ENCODE results near the gene CCDC12.
A peak's percentile ranks its signal among the peaks of the same experiment; 100 is the strongest.

CCDC12 gene

DNA sequence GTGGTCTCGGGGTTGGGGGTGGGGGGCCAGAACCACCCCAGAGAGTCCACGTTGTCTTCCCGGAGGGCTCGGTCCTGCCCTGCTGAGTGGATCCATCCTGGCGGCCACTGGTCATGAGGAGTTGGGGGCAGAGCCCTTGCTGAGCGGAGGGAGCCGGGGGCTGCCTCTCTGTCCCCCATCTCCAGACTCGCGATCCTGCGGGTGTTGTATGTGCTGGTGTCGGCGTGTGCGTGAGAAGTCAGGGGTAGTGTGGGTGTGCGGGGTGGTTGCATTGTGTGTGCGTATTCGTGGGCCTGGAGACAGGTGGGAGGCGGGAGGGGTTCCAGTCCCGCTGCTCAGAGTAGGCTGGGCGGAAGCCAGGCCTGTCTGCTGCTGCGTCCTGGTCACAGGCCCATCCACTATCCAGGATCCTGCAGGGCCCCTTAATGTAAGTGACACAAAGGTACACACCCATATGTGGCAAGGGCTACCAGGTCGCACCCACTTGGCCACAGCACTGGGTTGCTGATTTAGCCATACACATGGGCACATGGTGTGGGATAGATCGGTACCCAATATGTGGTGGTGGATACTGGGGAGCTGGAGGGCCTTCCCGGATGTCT, 33.7 kb upstream of the CCDC12 start:
- Histone ChIP-seq H3K36me3 (peaks cover 95% of the 10 kb centered on the region), H3K4me3 (ENCODE audit: low read depth in 1 of 2, low read length in 1 of 2) (no peak overlapping the region)
- TF ChIP-seq, protein P1, sequence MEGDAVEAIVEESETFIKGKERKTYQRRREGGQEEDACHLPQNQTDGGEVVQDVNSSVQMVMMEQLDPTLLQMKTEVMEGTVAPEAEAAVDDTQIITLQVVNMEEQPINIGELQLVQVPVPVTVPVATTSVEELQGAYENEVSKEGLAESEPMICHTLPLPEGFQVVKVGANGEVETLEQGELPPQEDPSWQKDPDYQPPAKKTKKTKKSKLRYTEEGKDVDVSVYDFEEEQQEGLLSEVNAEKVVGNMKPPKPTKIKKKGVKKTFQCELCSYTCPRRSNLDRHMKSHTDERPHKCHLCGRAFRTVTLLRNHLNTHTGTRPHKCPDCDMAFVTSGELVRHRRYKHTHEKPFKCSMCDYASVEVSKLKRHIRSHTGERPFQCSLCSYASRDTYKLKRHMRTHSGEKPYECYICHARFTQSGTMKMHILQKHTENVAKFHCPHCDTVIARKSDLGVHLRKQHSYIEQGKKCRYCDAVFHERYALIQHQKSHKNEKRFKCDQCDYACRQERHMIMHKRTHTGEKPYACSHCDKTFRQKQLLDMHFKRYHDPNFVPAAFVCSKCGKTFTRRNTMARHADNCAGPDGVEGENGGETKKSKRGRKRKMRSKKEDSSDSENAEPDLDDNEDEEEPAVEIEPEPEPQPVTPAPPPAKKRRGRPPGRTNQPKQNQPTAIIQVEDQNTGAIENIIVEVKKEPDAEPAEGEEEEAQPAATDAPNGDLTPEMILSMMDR (IDR thresholded peaks at IDR 0.05), result no peak

DNA sequence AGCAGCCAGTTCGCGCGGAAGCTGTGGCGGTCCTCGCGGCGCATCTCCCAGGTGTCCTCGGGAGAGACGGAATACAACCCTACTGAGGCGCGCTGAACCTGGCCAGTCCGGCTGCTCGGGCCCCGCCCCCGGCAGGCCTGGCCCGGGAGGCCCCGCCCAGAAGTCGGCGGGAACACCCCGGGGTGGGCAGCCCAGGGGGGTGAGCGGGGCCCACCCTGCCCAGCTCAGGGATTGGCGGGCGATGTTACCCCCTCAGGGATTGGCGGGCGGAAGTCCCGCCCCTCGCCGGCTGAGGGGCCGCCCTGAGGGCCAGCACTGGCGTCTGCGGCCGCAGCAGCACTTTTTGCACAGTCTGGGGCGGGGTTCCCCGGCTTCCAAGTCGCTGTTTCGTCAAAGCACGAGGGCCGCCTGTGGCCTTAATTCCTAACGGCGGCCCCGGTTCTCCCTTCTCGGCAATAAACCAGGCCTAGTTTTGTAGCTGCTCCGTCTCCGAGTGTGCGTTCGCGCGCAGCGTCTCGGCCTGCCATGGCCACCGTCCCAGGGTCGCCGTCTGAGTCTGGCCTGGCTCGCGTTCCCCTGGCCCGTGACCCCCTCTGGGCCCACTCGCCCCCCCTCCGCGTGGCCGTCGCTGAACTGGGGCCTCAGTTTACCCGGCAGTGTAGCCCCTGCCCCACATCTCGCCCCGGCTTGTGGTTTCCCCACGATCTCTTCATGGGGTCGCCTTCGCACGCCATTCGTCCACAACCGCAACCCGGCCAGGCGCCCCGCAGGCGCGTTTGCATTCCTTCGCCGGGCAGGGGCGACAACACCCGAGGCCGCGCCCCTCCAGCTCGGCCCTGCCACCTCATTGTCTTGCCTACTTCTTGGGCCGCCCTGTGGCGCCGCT, 32.9 kb upstream of the CCDC12 start:
- no peak overlapping the region for H3K4me3 ChIP-seq (ENCODE audit: low read depth in 1 of 2, low read length in 1 of 2)
- peak overlapping the region; percentile 59 for H3K27ac ChIP-seq
- H3K36me3 ChIP-seq, result peaks cover 97% of the 10 kb centered on the region

More for the DNA sequence above, 33.7 kb upstream of the CCDC12 start:
- no peaks in the 10 kb centered on the region for H3K27me3 ChIP-seq
- H3K4me1 ChIP-seq (ENCODE audit: control insufficient read depth in 1 of 2, insufficient read depth in 1 of 2, low read depth in 1 of 2, low read length in 1 of 2), result peaks cover 0 to 12% of the 10 kb centered on the region in 2 experiments
- H3K9me3 ChIP-seq, result peaks cover 6% of the 10 kb centered on the region
- peak overlapping the region; percentile 59 for H3K27ac ChIP-seq

DNA sequence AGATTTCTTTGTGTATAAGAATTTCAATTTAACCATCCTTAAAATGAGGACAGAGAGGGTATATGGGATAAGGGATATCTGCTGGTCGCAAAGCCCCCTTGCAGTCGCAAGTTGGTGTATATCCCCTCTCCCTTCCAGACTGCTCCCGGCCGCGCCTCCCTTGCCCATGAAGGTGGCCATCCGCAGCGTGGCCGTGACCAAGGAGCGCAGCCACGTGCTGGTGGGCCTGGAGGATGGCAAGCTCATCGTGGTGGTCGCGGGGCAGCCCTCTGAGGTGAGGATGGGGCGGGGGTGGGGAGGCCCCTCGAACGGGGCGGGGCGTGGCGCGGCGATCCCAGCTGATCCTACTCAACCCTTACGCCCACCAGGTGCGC, 32.3 kb upstream of the CCDC12 start:
- peaks cover 6% of the 10 kb centered on the region for H3K9me3 ChIP-seq
- peaks cover 97% of the 10 kb centered on the region for H3K36me3 ChIP-seq
- H3K4me1 ChIP-seq (ENCODE audit: control insufficient read depth in 1 of 2, insufficient read depth in 1 of 2, low read depth in 1 of 2, low read length in 1 of 2), result peaks cover 0 to 12% of the 10 kb centered on the region in 2 experiments
- H3K27me3 ChIP-seq, result no peaks in the 10 kb centered on the region
- TF ChIP-seq, protein P1 (IDR thresholded peaks at IDR 0.05), result no peak
- peak overlapping the region; percentile 59 for H3K27ac ChIP-seq
- no peak overlapping the region for H3K4me3 ChIP-seq (ENCODE audit: low read depth in 1 of 2, low read length in 1 of 2)

More for the DNA sequence above, 32.9 kb upstream of the CCDC12 start:
- H3K27me3 ChIP-seq, result no peaks in the 10 kb centered on the region
- H3K4me1 ChIP-seq (ENCODE audit: control insufficient read depth in 1 of 2, insufficient read depth in 1 of 2, low read depth in 1 of 2, low read length in 1 of 2), result peaks cover 0 to 12% of the 10 kb centered on the region in 2 experiments
- peaks cover 6% of the 10 kb centered on the region for H3K9me3 ChIP-seq
- TF ChIP-seq, protein P1 (IDR thresholded peaks at IDR 0.05), result no peak

DNA sequence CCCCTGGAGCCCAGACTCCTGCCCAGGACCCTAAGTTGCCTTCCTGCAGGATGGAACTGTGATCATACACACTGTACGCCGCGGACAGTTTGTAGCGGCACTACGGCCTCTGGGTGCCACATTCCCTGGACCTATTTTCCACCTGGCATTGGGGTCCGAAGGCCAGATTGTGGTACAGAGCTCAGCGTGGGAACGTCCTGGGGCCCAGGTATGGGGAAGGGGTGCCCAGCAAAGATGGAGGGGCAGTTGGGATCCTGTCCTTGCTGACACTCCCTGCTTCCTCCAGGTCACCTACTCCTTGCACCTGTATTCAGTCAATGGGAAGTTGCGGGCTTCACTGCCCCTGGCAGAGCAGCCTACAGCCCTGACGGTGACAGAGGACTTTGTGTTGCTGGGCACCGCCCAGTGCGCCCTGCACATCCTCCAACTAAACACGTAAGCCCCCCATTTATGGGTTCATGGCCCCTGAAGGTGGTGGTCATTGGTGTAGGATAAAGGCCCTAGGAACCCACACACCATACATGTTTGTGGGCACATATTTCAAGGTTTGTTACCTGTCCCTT, 31.8 kb upstream of the CCDC12 start:
- H3K9me3 ChIP-seq, result peaks cover 6% of the 10 kb centered on the region
- no peak overlapping the region for H3K4me3 ChIP-seq (ENCODE audit: low read depth in 1 of 2, low read length in 1 of 2)
- H3K27me3 ChIP-seq, result no peaks in the 10 kb centered on the region
- peak overlapping the region; percentile 59 for H3K27ac ChIP-seq
- H3K36me3 ChIP-seq, result peaks cover 97% of the 10 kb centered on the region
- TF ChIP-seq, protein P1 (IDR thresholded peaks at IDR 0.05), result no peak
- H3K4me1 ChIP-seq (ENCODE audit: control insufficient read depth in 1 of 2, insufficient read depth in 1 of 2, low read depth in 1 of 2, low read length in 1 of 2), result peaks cover 0 to 12% of the 10 kb centered on the region in 2 experiments

DNA sequence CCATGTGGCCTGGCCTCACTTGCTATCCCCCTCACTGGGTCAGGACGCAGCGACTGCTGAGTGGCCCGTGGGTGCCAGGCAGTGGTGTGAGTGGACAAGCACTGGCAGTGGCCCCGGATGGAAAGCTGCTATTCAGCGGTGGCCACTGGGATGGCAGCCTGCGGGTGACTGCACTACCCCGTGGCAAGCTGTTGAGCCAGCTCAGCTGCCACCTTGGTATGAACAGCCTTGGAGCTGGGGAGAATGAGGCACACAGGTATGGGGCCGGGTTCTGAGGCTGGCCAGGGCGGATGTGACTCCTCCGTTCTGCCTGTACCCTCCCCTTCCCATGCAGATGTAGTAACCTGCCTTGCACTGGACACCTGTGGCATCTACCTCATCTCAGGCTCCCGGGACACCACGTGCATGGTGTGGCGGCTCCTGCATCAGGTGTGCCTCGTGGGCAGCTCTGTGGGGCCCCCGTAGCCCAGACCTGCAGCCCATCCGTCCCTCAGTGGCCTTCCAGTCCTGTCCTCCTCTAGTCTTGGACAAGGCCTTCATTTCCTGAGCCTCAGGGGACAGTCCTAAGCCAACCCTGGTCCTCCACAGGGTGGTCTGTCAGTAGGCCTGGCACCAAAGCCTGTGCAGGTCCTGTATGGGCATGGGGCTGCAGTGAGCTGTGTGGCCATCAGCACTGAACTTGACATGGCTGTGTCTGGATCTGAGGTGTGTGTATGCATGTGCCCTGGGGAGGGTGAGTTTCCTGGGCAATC, 31.1 kb upstream of the CCDC12 start:
- Histone ChIP-seq H3K9me3 (peaks cover 6% of the 10 kb centered on the region), H3K36me3 (peaks cover 97% of the 10 kb centered on the region), H3K4me1 (ENCODE audit: control insufficient read depth in 1 of 2, insufficient read depth in 1 of 2, low read depth in 1 of 2, low read length in 1 of 2) (peaks cover 0 to 12% of the 10 kb centered on the region in 2 experiments), H3K27ac (peak overlapping the region; percentile 20), H3K4me3 (ENCODE audit: low read depth in 1 of 2, low read length in 1 of 2) (no peak overlapping the region), H3K27me3 (no peaks in the 10 kb centered on the region)
- TF ChIP-seq, protein P1 (IDR thresholded peaks at IDR 0.05), result no peak
